Ovary (tissue), 3 donors: ENCODE results near the gene SLC17A1.

ENCODE experiments used
- POLR2A ChIP-seq: fragments of 450-650 bp; IDR thresholded peaks from one replicate; pipeline ENCODE4 v1.6.1; 2017; ENCODE audit warnings: antibody characterized with exemption, mild to moderate bottlenecking, moderate library complexity
- TF ChIP-seq, protein P1 (sequence below), 3 donors: fragments of 450-650 bp in 2 of 3; fragments of 200-600 bp in 1 of 3; IDR thresholded peaks; one replicate each; pipeline versions ENCODE4 v1.5.1 to v1.8.0; 2016 to 2022; ENCODE audit warnings: antibody characterized with exemption in 3 of 3, mild to moderate bottlenecking in 1 of 3
- donor health status: DM: no; HTN: no; CAD: no.

DNA sequence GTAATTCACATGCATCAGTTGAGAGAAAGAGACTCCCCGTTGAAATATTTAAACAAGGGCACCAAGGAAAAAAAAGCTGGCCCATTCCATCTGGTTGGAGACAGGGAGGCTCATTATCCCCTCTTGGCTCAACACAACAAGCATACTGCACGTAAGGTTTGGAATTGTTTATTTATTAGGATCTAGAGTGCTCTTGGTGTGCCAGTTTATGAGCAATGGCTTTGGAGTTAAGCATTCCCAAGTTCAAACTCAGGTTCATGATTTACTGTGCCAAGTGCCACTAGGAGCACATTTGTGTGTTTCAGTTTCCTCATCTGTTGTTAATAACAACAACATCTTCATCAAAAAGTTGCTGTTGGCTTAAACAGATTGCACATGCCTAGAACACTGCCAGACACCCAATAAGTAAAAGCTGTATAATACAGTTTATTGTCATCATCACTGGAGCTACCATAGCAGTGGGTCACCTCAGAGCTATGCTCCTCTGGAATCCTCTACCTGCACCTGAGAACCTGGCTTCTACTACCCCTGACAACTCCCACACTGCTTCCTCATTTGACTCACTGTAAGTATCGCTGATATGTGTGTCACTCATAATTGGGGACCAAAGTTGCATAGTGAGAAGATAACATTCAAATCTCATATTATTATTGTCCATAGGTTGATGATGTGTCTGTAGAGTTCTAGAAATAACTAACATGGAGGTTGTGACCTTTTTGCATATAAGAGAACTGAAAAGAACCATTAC is 36.8 kb upstream of the SLC17A1 start:
- TF ChIP-seq, protein P1, sequence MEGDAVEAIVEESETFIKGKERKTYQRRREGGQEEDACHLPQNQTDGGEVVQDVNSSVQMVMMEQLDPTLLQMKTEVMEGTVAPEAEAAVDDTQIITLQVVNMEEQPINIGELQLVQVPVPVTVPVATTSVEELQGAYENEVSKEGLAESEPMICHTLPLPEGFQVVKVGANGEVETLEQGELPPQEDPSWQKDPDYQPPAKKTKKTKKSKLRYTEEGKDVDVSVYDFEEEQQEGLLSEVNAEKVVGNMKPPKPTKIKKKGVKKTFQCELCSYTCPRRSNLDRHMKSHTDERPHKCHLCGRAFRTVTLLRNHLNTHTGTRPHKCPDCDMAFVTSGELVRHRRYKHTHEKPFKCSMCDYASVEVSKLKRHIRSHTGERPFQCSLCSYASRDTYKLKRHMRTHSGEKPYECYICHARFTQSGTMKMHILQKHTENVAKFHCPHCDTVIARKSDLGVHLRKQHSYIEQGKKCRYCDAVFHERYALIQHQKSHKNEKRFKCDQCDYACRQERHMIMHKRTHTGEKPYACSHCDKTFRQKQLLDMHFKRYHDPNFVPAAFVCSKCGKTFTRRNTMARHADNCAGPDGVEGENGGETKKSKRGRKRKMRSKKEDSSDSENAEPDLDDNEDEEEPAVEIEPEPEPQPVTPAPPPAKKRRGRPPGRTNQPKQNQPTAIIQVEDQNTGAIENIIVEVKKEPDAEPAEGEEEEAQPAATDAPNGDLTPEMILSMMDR (IDR thresholded peaks at IDR 0.05), result no peak
- no peak for TF ChIP-seq POLR2A
